CD4-positive, alpha-beta T cell treated with Interferon gamma for 1 hour (primary cell): ENCODE data around the gene BRD4.
A peak's percentile ranks its signal among the peaks of the same experiment; 100 is the strongest.

Experiments
- DNase-seq: peaks from one replicate; pipeline ENCODE4 v3.0.0-alpha.2; 2020

The BRD4 gene

GRCh38 chr19:15288146-15288963, 44.0 kb downstream of the BRD4 start:
- DNase-seq: peak; percentile 48

DNA sequence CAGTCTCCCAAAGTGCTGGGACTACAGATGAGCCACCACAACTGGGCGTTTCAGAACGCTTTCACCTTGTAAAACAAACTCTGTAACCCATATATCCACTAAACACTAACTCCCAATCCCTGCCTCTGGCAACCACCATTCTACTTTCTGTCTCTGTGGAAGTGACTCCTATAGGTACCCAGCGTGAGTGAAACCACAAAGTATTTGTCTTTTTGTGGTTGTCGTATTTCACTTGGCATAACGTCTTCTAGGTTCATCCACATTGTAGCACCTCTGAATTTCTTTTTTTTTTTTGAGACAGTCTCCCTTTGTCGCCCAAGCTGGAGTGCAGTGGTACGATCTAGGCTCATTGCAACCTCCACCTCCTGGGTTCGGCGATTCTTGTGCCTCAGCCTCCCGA, 44.8 kb downstream of the BRD4 start:
- no peak for DNase-seq

GRCh38 chr19:15286688-15287365, 45.5 kb downstream of the BRD4 start:
- no peak for DNase-seq

DNA sequence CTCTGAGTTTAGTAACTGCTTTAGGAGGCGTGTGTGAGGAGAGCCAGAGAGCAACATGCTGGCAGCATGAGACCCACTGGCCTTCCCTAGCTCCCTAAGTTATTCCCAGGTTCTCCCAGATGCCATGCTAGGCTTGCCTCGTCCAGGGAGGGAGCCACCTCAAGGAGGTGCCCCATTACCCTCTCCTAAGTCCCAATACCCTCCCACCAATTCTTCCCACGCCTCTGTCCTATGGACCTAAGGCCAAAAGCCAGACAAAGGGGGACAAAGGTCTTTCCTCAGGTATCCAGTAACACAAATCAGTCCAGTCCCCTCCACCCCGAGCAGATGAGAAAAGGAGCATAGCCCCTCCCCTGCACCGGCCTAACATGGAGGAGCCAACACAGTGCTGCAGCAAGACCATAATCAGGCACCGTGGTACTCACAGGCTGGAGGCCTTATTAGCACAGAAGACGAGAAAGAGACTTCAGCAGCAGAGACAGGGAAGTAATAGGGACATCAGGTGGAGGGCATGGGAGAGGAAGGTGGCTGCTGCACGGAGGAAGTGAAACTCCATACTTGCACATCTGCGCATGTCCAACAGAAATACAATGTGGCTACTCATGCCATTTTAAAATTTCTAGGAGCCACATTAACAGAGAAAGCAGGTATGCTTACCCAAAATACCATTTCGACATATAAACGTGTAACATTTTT, 46.3 kb downstream of the BRD4 start:
- peak; percentile 62 for DNase-seq

GRCh38 chr19:15284896-15285295, 47.4 kb downstream of the BRD4 start:
- no peak for DNase-seq

DNA sequence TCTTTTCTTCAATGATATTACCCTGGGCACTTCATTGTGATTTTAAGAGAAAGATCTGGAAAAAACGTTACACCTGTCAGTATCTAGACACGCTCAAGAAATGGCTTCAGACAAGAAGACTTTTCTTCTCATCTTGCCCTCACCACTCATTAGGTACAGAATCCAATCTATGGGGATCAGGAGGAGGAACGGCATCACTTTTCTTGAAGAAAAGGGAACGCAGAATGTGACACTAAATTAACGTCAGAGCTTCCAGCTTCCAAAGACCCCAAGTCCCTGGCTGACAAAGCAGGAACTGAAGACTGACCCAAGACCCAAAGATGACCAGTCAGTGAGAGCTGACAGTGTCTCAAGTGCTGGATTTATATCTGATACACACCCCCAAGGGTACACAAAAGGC, 48.2 kb downstream of the BRD4 start:
- DNase-seq: no peak

- DNase-seq: no peak
Observed at GRCh38 chr19:15283141-15283883, 49.0 kb downstream of the BRD4 start.

DNA sequence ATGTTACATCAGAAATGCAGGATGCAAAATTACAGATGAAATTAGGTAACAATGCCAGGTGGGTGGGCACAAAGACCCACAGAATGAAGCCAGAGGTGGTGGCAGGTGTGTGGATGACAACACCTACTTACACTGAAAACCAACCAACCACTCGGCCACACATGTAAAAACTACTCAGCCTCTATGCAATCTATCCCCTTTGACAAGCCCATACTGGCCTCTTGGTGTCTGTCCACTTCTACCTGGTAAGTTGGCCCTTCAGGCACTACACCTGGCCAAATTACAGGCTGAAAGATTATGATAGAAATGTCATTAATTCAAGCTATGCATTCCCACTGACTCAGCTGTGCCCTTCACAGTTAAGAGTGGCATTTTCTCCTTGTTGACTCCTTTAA, 50.0 kb downstream of the BRD4 start:
- no peak for DNase-seq

DNA sequence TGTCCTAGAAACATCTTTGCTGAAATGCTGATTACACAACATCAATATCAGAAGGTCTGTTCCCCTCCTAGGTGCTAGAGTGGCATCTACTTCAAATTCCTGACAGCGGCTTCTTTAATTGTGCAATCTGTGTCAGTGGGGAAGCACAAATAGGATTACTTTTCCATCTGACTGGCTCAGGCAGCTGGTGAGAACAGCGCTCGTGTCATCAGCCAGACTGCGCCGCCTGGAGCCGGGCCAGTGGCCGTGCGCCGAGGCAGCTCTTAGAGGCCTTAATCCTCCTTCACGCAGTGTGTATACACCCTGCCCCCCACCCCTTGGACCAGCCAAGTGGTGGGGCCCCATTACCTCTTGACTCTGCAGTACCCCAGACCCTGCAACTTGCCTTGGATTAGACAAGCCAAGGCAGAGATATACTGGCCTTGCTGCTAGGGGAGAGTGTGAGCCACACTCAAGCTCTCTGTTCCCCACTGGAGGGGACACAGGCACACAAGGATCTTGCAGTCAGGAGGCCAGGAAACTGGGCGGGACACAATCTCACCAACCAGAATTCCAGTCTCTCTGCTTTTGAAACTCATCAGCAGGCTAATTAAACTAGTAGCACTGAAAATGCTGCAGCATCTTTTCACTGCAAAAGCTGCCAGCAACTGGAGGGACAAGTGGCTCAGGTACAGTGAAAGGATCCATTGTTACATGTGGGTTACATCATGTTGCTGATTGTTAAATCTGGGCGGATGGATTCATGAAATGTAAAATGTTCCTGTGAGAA, 51.2 kb downstream of the BRD4 start:
- DNase-seq: no peak

- DNase-seq: no peak
Observed at GRCh38 chr19:15280048-15280725, 52.2 kb downstream of the BRD4 start.

DNA sequence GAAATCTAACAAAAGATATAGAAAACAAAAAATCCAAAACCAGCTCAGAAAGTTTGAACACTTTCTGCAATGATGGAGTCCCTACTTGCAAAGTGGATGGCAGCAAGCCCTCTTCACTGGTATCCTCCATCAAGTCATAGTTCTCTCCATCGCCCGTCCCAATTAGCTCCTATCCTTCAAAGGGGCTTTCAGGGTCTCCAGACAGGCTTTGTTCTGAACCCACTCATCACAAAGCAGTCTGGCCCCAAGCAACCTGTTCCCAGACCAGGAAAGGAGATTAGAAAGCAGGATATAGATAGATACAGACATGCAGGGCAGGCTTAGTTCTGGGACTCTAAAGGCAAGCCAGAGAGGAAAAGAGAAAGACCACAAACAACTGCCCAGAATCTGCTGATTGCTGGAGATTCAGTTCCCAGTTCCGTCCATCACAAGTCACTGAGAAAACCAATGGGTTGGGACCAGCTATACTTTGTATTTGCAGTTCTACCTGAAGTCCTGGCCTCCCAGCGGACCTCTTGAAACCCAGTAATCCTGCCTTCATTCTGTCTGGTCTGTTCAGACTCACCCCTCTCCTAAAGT, 52.9 kb downstream of the BRD4 start:
- DNase-seq: no peak

DNA sequence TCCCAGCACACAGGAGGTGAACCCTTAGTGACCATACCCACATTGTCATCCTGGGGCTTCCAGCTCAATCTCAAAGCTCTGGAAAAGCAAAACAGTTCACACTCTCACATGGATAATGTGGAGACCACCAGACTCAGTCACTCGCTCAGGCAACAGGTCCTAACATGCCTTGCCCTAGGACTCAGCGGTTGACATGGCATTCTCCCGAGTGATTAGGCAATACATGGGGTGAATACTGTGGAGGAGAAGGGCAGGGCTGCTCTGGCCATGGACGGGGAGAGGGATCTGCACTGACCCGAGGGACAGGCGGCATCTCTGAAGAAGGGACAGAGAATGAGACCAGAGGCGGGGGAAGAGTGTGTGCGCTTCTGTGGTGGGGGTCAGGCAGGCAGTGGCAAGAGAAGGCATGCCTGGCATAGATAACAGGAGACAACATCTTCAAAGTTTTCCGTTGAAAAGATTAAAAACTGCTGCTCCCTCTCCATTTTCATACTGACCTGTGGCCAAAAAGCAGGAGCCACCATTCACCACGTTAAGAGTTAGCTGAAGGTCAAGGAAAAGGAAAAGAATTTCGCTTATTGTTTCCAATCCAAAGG, 55.6 kb downstream of the BRD4 start:
- DNase-seq: no peak

DNA sequence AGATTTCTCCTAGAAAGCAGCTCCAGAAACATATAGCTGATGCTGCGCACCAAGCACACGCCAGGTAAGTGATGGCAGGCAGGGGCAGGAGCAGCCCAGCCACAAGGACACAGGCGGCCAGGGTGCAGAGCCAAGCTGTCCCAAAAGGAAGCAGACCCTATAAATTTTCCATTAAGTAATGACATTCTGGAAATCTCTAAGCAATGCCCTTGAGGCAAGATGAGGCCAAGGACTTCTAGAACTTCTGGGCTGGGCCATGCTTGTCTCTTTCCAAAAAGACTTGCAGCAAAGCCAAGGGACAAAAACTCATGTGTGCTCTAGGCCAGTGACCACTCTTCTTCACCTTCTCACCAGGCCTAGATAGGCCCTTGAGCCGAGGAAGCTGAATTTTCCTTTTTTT, 57.9 kb downstream of the BRD4 start:
- no peak for DNase-seq

GRCh38 chr19:15269806-15270205, 62.5 kb downstream of the BRD4 start:
- DNase-seq: no peak

DNA sequence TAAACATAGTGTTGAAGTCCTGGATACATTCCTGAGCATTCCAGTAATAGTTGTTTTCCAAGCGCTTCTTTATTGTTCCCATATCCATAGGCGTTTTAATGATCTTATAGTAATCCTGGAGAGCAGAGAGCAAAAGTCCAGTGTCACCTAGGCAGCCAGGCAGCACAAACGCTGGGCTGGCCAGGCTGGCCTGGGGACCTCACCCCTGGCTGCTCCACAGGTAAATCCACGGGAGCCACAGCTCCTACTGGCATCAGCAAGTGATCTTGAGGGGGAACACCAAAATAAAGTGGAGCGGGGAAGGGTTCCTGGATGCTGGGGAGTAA, 63.4 kb downstream of the BRD4 start:
- no peak for DNase-seq

DNA sequence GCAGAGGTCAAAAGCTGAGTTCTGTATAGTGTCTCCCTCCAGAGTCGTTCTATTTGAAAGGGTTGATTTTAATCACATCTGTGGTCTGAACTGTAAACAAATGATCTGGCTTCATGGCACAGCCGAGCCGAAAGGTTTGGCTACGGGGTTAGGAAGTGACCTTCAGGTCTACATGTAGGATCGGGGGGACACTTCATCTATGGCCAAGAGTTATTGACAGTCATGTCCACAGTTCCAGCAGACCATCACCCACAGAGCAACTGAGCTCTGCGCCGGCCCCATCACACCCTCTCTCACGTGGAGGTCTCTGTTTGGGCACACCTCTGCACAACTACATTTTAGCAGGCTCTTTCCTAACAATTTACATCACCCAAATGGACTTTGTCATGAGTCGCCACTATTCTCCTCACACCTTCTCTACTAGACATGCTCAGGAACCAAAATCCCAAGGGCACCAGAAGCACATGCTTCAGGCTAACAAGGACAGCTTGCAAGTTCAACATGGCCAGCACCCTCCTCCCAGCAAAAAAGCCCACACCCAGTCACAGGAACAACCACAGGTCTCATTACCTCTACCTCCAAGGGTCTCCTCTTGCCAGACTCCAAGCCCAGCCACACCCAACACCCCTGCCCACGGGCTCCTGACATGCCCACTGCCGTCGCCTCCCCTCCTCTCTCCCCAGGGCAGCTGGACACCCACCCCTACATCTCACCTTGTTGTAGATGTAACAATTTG, 64.0 kb downstream of the BRD4 start:
- DNase-seq: no peak

- DNase-seq: no peak
Observed at GRCh38 chr19:15266683-15267082, 65.7 kb downstream of the BRD4 start.

GRCh38 chr19:15265850-15266248, 66.5 kb downstream of the BRD4 start:
- DNase-seq: no peak

DNA sequence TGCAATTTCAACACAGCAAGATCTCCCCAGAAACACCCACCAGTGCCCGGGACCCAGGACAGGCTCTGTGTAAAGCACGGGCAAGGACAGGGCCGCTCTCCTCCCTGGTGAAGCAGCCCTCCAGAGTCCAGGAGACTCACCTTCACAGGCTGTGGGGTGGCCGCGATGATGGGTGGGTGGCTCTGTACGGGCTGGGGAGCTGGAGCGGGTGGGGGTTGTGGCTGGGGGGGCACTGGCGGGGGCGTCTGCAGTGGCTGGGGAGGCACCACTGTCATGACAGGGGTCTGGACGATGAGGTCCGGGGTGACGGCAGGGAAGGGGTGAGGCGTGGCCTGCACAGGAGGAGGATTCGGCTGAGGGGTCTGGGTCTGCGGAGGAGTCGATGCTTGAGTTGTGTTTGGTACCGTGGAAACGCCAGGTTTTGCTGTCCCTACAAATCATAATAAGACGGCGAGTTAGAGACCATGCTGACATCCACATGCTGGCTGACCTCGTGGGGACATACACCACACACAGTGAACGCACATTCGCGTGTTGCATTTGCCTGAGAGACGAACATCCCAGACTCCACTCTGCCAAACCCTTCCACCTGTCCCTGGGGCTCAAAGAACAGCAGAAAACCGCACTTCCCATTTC, 67.0 kb downstream of the BRD4 start:
- no peak for DNase-seq

DNA sequence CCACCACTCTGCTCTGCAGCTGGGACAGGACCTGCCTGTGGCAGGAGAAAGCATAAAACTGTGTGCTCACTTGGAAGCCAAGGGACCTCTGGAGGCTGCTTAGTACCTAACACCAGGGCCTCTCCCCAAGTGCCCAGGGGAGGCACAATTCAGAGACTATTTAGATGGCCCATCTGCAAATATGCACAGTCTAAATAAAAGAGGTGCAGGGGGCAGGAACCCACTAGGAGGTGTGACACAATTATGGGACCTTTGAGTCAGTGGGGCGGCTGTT, 67.5 kb downstream of the BRD4 start:
- DNase-seq: no peak
